Kidney epithelial cell (primary cell): Measurements from ENCODE around the gene MT3. TPM values are rescaled to one million over a fixed set of nuclear protein-coding genes. Genes with fewer than 3 reads are reported as not detected.

Source experiments
- DNase-seq: peaks from one replicate; pipeline ENCODE4 v3.0.0-alpha.2; 2010; ENCODE audit warnings: low read depth
- H3K27me3 ChIP-seq: 2 replicates; pipeline ENCODE4 v1.6.0; 2011; ENCODE audit warnings: low read length; ENCODE audit not compliant: control insufficient read depth, insufficient read depth
- H3K36me3 ChIP-seq: 2 replicates; pipeline ENCODE4 v1.5.1; 2011; ENCODE audit warnings: low read length; ENCODE audit not compliant: control insufficient read depth, insufficient read depth
- H3K4me3 ChIP-seq: 2 replicates; pipeline ENCODE4 v1.5.1; 2011; ENCODE audit warnings: low read depth, mild to moderate bottlenecking, control low read depth, low read length
- total RNA-seq: library from RNA; depleted of rRNA; stranded (reverse); fragments of >200 nt; gene quantifications from 2 replicates; pipeline ENCODE4 v1.2.3, GENCODE V29; 2015
- TF ChIP-seq, protein P1 (sequence below): IDR thresholded peaks from 2 replicates; pipeline ENCODE4 v1.5.1; 2011; ENCODE audit warnings: mild to moderate bottlenecking, moderate library complexity, low read length, control low read depth, inconsistent platforms; ENCODE audit not compliant: insufficient read depth, poor library complexity, severe bottlenecking

MT3 gene
- total RNA-seq, 1 donor from 2014 or later = not detected

DNA sequence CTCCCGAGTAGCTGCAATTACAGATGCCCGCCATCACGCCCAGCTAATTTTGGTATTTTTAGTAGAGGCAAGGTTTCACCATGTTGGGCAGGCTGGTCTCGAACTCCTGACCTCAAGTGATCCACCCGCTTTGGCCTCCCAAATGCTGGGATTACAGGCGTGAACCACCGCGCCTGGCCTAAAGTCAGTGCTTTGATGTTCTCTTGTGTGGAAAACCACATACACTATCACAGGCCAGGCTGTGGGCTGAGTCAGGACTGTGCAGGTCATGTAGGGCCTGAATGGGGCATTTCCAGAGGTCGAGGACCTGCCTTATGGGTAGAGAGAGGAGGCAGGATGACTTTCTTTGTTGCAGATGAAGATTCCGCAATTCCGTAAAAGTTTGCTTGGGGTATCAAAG is 5.1 kb upstream of the MT3 start:
- Histone ChIP-seq H3K36me3 (no peaks in the 10 kb centered on the region), H3K4me3 (no peak overlapping the region), H3K27me3 (peaks cover 7% of the 10 kb centered on the region)
- TF ChIP-seq, protein P1, sequence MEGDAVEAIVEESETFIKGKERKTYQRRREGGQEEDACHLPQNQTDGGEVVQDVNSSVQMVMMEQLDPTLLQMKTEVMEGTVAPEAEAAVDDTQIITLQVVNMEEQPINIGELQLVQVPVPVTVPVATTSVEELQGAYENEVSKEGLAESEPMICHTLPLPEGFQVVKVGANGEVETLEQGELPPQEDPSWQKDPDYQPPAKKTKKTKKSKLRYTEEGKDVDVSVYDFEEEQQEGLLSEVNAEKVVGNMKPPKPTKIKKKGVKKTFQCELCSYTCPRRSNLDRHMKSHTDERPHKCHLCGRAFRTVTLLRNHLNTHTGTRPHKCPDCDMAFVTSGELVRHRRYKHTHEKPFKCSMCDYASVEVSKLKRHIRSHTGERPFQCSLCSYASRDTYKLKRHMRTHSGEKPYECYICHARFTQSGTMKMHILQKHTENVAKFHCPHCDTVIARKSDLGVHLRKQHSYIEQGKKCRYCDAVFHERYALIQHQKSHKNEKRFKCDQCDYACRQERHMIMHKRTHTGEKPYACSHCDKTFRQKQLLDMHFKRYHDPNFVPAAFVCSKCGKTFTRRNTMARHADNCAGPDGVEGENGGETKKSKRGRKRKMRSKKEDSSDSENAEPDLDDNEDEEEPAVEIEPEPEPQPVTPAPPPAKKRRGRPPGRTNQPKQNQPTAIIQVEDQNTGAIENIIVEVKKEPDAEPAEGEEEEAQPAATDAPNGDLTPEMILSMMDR = no peak
- no peak for DNase-seq

GRCh38 chr16:56588781-56589140 is 567 bp upstream of the MT3 start:
- TF ChIP-seq, protein P1 = no peak
- H3K36me3 ChIP-seq = no peaks in the 10 kb centered on the region
- DNase-seq = no peak
- peak overlapping the region; percentile 28 for H3K4me3 ChIP-seq
- peaks cover 25% of the 10 kb centered on the region for H3K27me3 ChIP-seq

DNA sequence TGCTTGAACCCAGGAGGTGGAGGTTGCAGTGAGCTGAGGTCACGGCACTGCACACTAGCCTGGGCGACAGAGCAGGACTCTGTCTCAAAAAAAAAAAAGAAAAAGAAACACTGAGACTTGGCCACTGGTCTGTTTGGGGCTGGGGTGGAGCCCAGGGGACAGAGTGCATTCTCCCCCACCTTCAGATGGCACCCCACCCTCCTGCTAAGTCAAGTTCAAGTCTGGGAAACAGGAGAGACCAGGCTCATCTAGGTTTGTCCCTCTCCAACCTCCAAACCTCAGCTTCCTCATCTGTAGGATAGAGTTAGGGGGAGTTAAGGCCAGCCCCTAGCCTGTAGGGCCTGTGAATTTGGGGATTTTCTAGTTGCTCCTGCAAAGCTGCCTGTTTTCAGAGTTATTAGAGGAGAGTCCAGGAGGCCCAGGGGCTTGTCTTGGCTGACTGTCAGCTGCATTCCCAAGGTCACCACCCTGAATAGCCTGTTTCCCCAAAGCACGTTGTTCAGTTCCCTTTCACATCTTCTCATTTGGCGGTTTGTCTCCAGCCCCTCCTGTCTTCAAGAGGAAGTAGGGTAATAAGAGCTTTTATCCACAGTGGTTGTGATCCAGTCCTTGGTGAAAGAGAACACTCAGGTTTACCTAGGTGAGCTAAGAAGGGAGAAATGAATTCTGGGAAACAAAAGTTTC is 2.2 kb downstream of the MT3 start:
- Histone ChIP-seq H3K27me3 (peaks cover 25% of the 10 kb centered on the region), H3K4me3 (no peak overlapping the region), H3K36me3 (no peaks in the 10 kb centered on the region)
- DNase-seq = no peak
- TF ChIP-seq, protein P1 = no peak

GRCh38 chr16:56593573-56594291 is 4.4 kb downstream of the MT3 start:
- TF ChIP-seq, protein P1 = no peak
- Histone ChIP-seq H3K4me3 (no peak overlapping the region), H3K36me3 (no peaks in the 10 kb centered on the region), H3K27me3 (peaks cover 24% of the 10 kb centered on the region)
- no peak for DNase-seq

GRCh38 chr16:56594292-56594619 is 4.9 kb downstream of the MT3 start:
- Histone ChIP-seq H3K36me3 (no peaks in the 10 kb centered on the region), H3K4me3 (no peak overlapping the region), H3K27me3 (peaks cover 18% of the 10 kb centered on the region)
- TF ChIP-seq, protein P1 = no peak
- DNase-seq = no peak
